ENCODE results near the gene LALBA. TPM values are rescaled to one million over a fixed set of nuclear protein-coding genes. Genes with fewer than 3 reads are reported as not detected.
"Not testable (repeated sequence)": the region's sequence is repeated elsewhere in the genome, so short reads cannot be mapped to it uniquely, and the experiment has no call there.

LALBA gene
- total RNA-seq, 2 experiments from 2014 or later: not detected

DNA sequence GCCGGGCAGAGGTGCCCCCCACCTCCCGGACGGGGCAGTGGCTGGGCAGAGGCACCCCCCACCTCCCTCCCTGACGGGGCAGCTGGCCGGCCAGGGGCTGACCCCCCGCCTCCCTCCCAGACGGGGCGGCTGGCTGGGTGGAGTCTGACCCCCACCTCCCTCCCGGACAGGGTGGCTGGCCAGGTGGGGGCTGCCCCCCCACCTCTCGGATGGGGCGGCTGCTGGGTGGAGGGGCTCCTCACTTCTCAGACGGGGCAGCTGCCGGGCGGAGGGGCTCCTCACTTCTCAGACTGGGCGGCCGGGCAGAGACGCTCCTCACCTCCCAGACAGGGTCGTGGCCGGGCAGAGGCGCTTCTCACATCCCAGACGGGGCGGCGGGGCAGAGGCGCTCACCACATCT lies 49.5 kb downstream of the LALBA start:
- CTCF ChIA-PET, POLR2A ChIA-PET, H3K4me3 Mint-ChIP-seq: not testable (repeated sequence)

More for the DNA sequence above, 49.5 kb downstream of the LALBA start:
- intact Hi-C loops (cut with micrococcal nuclease); DNase-seq; H3K4me1 Mint-ChIP-seq (ENCODE audit: low read depth); H3K9me3 Mint-ChIP-seq; H3K27ac Mint-ChIP-seq; H3K27me3 Mint-ChIP-seq; H3K36me3 Mint-ChIP-seq: not testable (repeated sequence)

Other genes starting within 250 kb of the LALBA start
- gene ZNF641, start 219.1 kb downstream of the LALBA start, total RNA-seq: 1 to 10 TPM; 6.8 to 9.3 TPM
- gene ANP32D, start 97.5 kb downstream of the LALBA start, total RNA-seq: not detected
- gene C12orf54, start 87.5 kb downstream of the LALBA start, total RNA-seq: not detected
- not detected for gene OR8S1, start 44.4 kb downstream of the LALBA start, total RNA-seq
- 10 to 100 TPM; 45.7 to 48.4 TPM for gene KANSL2, start 112.2 kb upstream of the LALBA start, total RNA-seq
- 10 to 100 TPM; 66.2 to 73.3 TPM for gene CCNT1, start 146.7 kb upstream of the LALBA start, total RNA-seq
- gene ADCY6, start 219.0 kb upstream of the LALBA start, total RNA-seq: under 1 TPM; 0.15 to 0.21 TPM
- gene CACNB3, start 248.4 kb upstream of the LALBA start, total RNA-seq: 10 to 100 TPM; 18.3 to 19.0 TPM

All from activated CD4-positive, alpha-beta memory T cell treated with anti-CD3 and anti-CD28 coated beads for 36 hours (primary cell).